GM12878 (cell line): ENCODE results near the gene UGT2B11.

ENCODE experiments used
- FOXK2 ChIP-seq: fragments of 450-650 bp; IDR thresholded peaks from 2 replicates; pipeline ENCODE4 v1.6.1; 2017; ENCODE audit warnings: mild to moderate bottlenecking, moderate library complexity
- NFIC ChIP-seq: IDR thresholded peaks from 2 replicates; pipeline ENCODE4 v1.6.1; 2012; ENCODE audit warnings: low read depth, mild to moderate bottlenecking, inconsistent platforms, low read length, moderate library complexity
- POLR2A ChIP-seq: IDR thresholded peaks from 2 replicates; pipeline ENCODE4 v1.6.1; 2011; ENCODE audit warnings: low read depth, mild to moderate bottlenecking, low read length
- SREBF2 ChIP-seq: IDR thresholded peaks from 2 replicates; pipeline ENCODE4 v1.6.1; 2012; ENCODE audit warnings: mild to moderate bottlenecking, low read length
- TAF1 ChIP-seq: IDR thresholded peaks from 2 replicates; pipeline ENCODE4 v1.6.1; 2011; ENCODE audit warnings: mild to moderate bottlenecking, low read depth, low read length, borderline replicate concordance

DNA sequence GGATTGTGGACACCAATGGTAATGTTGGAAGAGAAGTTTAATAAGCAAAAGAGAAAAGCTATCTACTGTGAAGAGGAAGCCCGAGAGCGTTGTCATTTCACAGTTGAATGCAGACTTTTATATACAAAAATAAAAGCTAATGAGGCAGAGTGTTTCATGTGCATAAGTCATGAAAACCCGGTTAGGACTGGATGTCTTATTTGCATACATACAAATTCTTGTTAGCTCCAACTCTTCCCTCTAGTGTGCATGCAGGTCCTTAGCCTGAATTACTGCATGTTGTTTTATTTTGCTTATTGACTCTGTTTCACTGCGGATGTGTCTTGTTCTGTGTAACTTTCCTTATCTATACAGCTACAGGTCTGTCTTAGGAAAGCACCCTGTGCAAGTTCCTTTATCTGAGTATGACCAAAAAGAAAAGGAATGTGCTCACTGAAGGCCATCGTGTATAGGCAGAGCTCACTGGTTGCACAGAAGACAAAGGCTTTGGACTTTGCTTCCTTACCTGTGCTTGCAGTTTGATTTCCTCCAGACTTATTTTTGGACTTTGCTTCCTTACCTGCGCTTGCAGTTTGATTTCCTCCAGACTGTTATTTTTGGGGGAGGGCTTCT lies 25.1 kb upstream of the UGT2B11 start:
- no peak for TF ChIP-seq POLR2A
- TF ChIP-seq SREBF2: no peak
- no peak for TF ChIP-seq NFIC
- TF ChIP-seq FOXK2: no peak
- no peak for TF ChIP-seq TAF1
